Aorta (tissue), 5 donors: ENCODE results near the gene PCYT1B. TPM values are rescaled to one million over a fixed set of nuclear protein-coding genes. Genes with fewer than 3 reads are reported as not detected.

Experiments
- ATAC-seq: fragments of 200-7000 bp; cut with Tn5 transposase; one replicate; pipeline ENCODE4 v1.9.1; 2022; ENCODE audit warnings: moderate library complexity; ENCODE audit not compliant: low FRiP score
- DNase-seq, 2 donors: peaks; one replicate each; pipeline ENCODE4 v3.0.0-alpha.2; 2020
- H3K27ac ChIP-seq, 2 donors: one replicate each; pipeline ENCODE4 v1.5.1; 2013; ENCODE audit warnings: low read length in 2 of 2, mild to moderate bottlenecking in 2 of 2, moderate library complexity in 2 of 2, control low read depth in 1 of 2, inconsistent platforms in 1 of 2, low read depth in 1 of 2
- H3K27me3 ChIP-seq, 2 donors: one replicate each; pipeline ENCODE4 v1.6.1; 2013; ENCODE audit warnings: control low read depth in 1 of 2, low read length in 1 of 2, mild to moderate bottlenecking in 1 of 2, moderate library complexity in 1 of 2; ENCODE audit not compliant: insufficient read depth in 2 of 2, control insufficient read depth in 1 of 2
- H3K36me3 ChIP-seq, 2 donors: one replicate each; pipeline ENCODE4 v1.6.1; 2013; ENCODE audit warnings: control low read depth in 1 of 2, low read length in 1 of 2, mild to moderate bottlenecking in 1 of 2; ENCODE audit not compliant: insufficient read depth in 2 of 2, control insufficient read depth in 1 of 2
- H3K4me1 ChIP-seq, 2 donors: one replicate each; pipeline ENCODE4 v1.6.1; 2013; ENCODE audit warnings: low read length in 2 of 2, control low read depth in 1 of 2, mild to moderate bottlenecking in 1 of 2, moderate library complexity in 1 of 2; ENCODE audit not compliant: insufficient read depth in 2 of 2, control insufficient read depth in 1 of 2
- H3K4me3 ChIP-seq, 2 donors: one replicate each; pipeline ENCODE4 v1.5.1; 2013; ENCODE audit warnings: low read length in 2 of 2, control low read depth in 1 of 2, mild to moderate bottlenecking in 1 of 2
- H3K9me3 ChIP-seq: one replicate; pipeline ENCODE4 v1.6.1; 2013; ENCODE audit warnings: mild to moderate bottlenecking, low read length; ENCODE audit not compliant: control insufficient read depth
- WGBS, 2 donors: extraction: QIAGEN DNeasy Blood & Tissue Kit; methylation state at CpG; one replicate each; pipeline ENCODE4 v1.1.7; 2013; 5-methylcytosine and 5-hydroxymethylcytosine counted together
- intact Hi-C, 2 donors: fragments of 100-400 bp; cut with DNase I; formaldehyde crosslinking; loops; one replicate each; pipeline versions ENCODE4 v1.14.2 to v1.15.0; 2022
- long read RNA-seq, 2 donors: library from polyadenylated mRNA; unstranded; transcript quantifications; one replicate each; pipeline ENCODE4 v2.0.0, GENCODE V29; 2020 to 2021
- polyA plus RNA-seq, 2 donors: library from polyadenylated mRNA; stranded (reverse); fragments of 200-250 nt; gene quantifications; one replicate each; pipeline ENCODE4 v1.2.3, GENCODE V29; 2013
- total RNA-seq, 2 donors: library from RNA; stranded (reverse); fragmentation: NEBNext Ultra II Directional; extraction: Animal tissue kit (Norgen Biotek cat#: 25700); gene quantifications; one replicate each; pipeline ENCODE4 v1.2.1, GENCODE V29; 2021
- donor health status: healthy with polysubstance abuse.
- donor health status: Bipolar disorder and iron deficiency.
- donor health status: DM: no; HTN: no; CAD: no.
- donor health status: DM: no; HTN: no; CAD: no.
- donor health status: DM: yes; HTN: yes; CAD: no.

PCYT1B gene
- 1 to 10 TPM in 1 of 2 donors, under 1 TPM in 1; 0.96 to 1.3 TPM for total RNA-seq
- under 1 TPM in 1 of 2 donors, not detected in 1; 0.03 TPM for polyA plus RNA-seq
- long read RNA-seq, donor 1, partial matches to known transcripts: 0 of 1 reads
- long read RNA-seq, donor 1, other reads (novel, unspliced or antisense): 0 of 1 reads
- long read RNA-seq, donor 2: 0 reads

DNA sequence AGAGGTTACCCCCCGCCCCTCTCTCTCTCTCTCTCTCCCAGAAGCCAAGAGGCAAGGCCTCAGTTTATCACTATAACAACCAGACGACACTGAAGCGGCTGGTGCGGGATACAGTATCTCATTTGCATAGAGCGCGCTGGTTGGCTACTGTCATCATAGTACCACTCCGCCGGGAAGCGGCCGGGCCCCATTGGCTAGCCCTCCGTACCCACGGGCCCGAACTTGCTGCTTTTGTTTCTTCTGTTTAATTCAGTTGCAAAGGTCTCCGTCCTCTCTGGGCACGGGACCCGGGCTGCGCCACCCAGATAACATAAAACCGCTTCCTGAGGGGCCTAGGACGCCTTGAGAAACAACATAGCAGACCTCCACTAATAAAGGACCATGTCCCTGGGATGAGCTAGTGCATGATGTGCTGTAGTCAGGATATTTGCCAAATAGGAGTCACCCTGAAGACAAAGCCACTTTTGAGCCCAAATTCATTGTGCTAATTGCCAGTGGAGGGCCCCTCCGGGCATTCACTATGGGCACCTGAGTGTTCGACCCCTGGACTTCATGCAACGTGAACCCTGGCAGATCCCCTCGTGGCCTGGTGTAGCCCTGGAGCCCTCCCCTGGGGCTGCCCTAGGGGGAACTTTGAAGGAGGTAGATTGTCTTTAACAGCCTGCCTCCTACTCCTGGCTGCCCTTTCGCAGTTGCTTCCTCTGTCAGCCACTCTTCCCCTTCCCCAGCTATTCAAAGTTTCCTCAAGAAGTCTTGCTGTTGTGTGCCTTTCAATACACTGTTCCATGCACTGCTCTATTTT is at the start of gene PCYT1B:
Gene PCYT1B, minus strand, starts transcription at position 91 of the 802 bp plus-strand sequence. CDS start 242 bp downstream, outside the sequence.
- Histone ChIP-seq H3K4me3 (peak within 1 kb of the TSS; percentile 1 to 26), H3K27me3 (no peaks in the 10 kb centered on the region), H3K9me3 (no peaks in the 10 kb centered on the region), H3K36me3 (no peaks in the 10 kb centered on the region), H3K27ac (no peak within 1 kb of the TSS), H3K4me1 (peaks cover 0 to 3% of the 10 kb centered on the region in 2 donors)
- WGBS, 2 donors: 2 to 22% methylated on average over 23 to 24 of the region's 24 CpGs
- DNase-seq: peak; percentile 70 to 89
- ATAC-seq: peak; percentile 86
- intact Hi-C loops: no loop called here

DNA sequence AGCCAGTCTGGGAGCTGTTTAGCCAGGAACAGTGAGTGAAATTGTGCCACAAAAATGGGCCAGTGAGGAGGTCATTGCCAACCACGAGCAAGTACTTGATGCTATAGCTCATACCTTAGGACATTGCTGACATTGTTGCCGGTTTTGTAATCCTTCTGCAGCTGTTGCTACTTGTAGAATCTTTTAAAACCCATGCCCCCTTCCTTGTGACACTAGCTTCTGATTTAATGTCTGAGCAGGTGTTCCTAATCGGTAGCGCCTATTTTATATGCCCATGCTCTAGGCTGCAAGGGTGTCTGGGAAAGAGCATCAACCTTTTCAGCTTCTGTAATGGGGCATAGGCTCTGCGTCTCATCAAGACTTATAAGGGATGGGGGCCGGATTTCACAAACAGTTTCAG is 49.1 kb upstream of the PCYT1B start:
- ATAC-seq (no peak), DNase-seq (no peak)
- Histone ChIP-seq H3K27me3 (no peaks in the 10 kb centered on the region), H3K27ac (no peak overlapping the region), H3K4me3 (no peak overlapping the region), H3K4me1 (no peaks in the 10 kb centered on the region), H3K36me3 (no peaks in the 10 kb centered on the region), H3K9me3 (no peaks in the 10 kb centered on the region)
- intact Hi-C loops: loop anchor here (10.0 kb wide), 2 partner anchors 191 to 301 kb away; no protein-coding TSS in a partner anchor
- WGBS, 2 donors: 65 to 77% methylated on average over 6 of the region's 6 CpGs

- H3K27me3 ChIP-seq: no peaks in the 10 kb centered on the region
- 34 to 48% methylated on average over 6 of the region's 6 CpGs for WGBS, 2 donors
- no peak overlapping the region for H3K4me3 ChIP-seq
- no peak for ATAC-seq
- H3K36me3 ChIP-seq: no peaks in the 10 kb centered on the region
- H3K9me3 ChIP-seq: no peaks in the 10 kb centered on the region
- DNase-seq: no peak
- no peak overlapping the region for H3K27ac ChIP-seq
- intact Hi-C loops: loop anchor here (10.0 kb wide), 2 partner anchors 190 to 300 kb away; no protein-coding TSS in a partner anchor
- H3K4me1 ChIP-seq: no peaks in the 10 kb centered on the region
Measured at GRCh38 chrX:24694825-24695224, 47.7 kb upstream of the PCYT1B start.

GRCh38 chrX:24693453-24694202 is 46.5 kb upstream of the PCYT1B start, which contains the start of gene POLA1:
POLA1 (plus strand) TSS chrX:24693918; CDS start chrX:24693962, 44 bp downstream.
- peak; percentile 96 for DNase-seq
- Histone ChIP-seq H3K27me3 (no peaks in the 10 kb centered on the region), H3K36me3 (no peaks in the 10 kb centered on the region), H3K27ac (peak within 1 kb of the TSS in 1 of 2 donors; percentile 94), H3K4me1 (no peaks in the 10 kb centered on the region), H3K4me3 (peak within 1 kb of the TSS; percentile 4 to 74), H3K9me3 (no peaks in the 10 kb centered on the region)
- ATAC-seq: peak; percentile 98
- intact Hi-C loops: loop anchor here (10.0 kb wide), 2 partner anchors 189 to 299 kb away; no protein-coding TSS in a partner anchor
- 0 to 33% methylated on average over 68 to 70 of the region's 70 CpGs for WGBS, 2 donors

- H3K4me3 ChIP-seq: no peak overlapping the region
- intact Hi-C loops: loop anchor here (10.0 kb wide), 2 partner anchors 188 to 298 kb away; no protein-coding TSS in a partner anchor
- no peak for DNase-seq
- no peak overlapping the region for H3K27ac ChIP-seq
- no peaks in the 10 kb centered on the region for H3K27me3 ChIP-seq
- no peak for ATAC-seq
- whole genome bisulfite sequencing, 2 donors: 74 to 81% methylated on average over 4 of the region's 4 CpGs
- H3K9me3 ChIP-seq: no peaks in the 10 kb centered on the region
- no peaks in the 10 kb centered on the region for H3K36me3 ChIP-seq
- no peaks in the 10 kb centered on the region for H3K4me1 ChIP-seq
Measured at GRCh38 chrX:24692305-24692704, 45.2 kb upstream of the PCYT1B start.

DNA sequence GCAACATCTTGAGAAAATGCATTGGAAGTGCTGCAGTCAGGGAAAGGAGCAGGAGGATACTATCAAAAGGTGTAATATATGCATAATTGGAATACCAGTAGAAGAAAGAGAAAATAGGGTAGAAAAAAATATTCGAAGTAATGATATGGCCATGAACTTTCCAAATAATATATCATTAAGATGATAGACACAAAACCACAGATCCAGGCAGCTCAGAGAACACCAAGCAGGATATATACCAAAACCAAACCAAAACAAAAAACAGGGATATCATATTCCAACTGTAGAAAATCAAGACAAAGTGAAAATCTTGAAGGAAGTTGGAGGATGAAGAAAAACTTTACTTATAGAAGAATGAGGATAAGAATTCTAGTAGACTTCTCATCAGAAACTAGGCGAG is 36.9 kb upstream of the PCYT1B start:
- no peak overlapping the region for H3K27ac ChIP-seq
- 59 to 85% methylated on average over 2 of the region's 2 CpGs for WGBS, 2 donors
- H3K9me3 ChIP-seq: no peaks in the 10 kb centered on the region
- no peak for DNase-seq
- intact Hi-C loops: no loop called here
- ATAC-seq: no peak
- no peak overlapping the region for H3K4me3 ChIP-seq
- no peaks in the 10 kb centered on the region for H3K36me3 ChIP-seq
- H3K27me3 ChIP-seq: no peaks in the 10 kb centered on the region
- no peaks in the 10 kb centered on the region for H3K4me1 ChIP-seq

DNA sequence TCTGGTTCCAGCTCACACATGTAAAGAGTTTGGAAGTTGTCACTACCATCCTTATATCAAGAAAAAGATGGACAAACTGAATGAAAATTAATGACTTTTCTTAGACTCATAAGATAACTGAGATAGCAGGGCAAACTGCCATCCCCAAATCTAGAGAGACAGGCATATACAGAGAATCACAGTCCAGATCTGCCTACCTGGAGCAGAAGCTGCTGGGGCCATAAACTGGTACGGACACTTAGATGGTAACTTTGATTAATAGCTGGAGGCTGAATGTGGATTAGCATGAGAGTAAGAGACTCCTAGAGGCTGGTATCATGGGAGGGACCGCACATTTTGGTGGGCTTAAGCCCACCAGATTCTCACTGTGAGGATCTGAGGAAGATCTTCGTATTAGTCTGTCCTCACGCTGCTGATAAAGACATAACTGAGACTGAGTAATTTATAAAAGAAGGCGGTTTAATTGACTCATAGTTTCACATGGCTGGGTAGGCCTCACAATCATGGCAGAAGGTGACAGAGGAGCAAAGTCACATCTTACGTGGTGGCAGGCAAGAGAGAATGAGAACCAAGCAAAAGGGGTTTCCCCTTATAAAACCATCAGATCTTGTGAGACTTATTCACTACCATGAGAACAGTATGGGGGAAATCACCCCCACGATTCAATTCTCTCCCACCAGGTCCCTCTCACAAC is 35.7 kb upstream of the PCYT1B start:
- ATAC-seq (no peak), DNase-seq (no peak)
- Histone ChIP-seq H3K27me3 (no peaks in the 10 kb centered on the region), H3K27ac (no peak overlapping the region), H3K4me1 (no peaks in the 10 kb centered on the region), H3K4me3 (no peak overlapping the region), H3K9me3 (no peaks in the 10 kb centered on the region), H3K36me3 (no peaks in the 10 kb centered on the region)
- WGBS, 2 donors: 79 to 91% methylated on average over 7 of the region's 7 CpGs
- intact Hi-C loops: no loop called here

- no peak overlapping the region for H3K4me3 ChIP-seq
- no peak overlapping the region for H3K27ac ChIP-seq
- H3K4me1 ChIP-seq: no peaks in the 10 kb centered on the region
- intact Hi-C loops: no loop called here
- ATAC-seq (no peak), DNase-seq (no peak)
- no peaks in the 10 kb centered on the region for H3K36me3 ChIP-seq
- no peaks in the 10 kb centered on the region for H3K9me3 ChIP-seq
- no peaks in the 10 kb centered on the region for H3K27me3 ChIP-seq
- 29 to 40% methylated on average over 5 of the region's 5 CpGs for WGBS, 2 donors
Measured at GRCh38 chrX:24676403-24677024, 29.4 kb upstream of the PCYT1B start.
